Prostate gland (tissue), 2 donors: ENCODE measurements around the gene TMPRSS4.

Source experiments
- CTCF ChIP-seq, 4 experiments: fragments of 200-600 bp in 2 of 4; fragments of 450-650 bp in 2 of 4; sonication (generic) in 2 of 4; IDR thresholded peaks; 1 replicate in 3 of 4; 2 replicates in 1 of 4; pipeline ENCODE4 v1.5.1; 2016 to 2019; ENCODE audit warnings: antibody characterized with exemption in 4 of 4, mild to moderate bottlenecking in 2 of 4, moderate library complexity in 2 of 4
- POLR2A ChIP-seq: fragments of 450-650 bp; IDR thresholded peaks from one replicate; pipeline ENCODE4 v1.6.1; 2016; ENCODE audit warnings: antibody characterized with exemption, mild to moderate bottlenecking
- POLR2AphosphoS5 ChIP-seq: sonication (generic); formaldehyde crosslinking; IDR thresholded peaks from one replicate; pipeline ENCODE4 v1.6.1; 2017; ENCODE audit warnings: antibody characterized with exemption

- TF ChIP-seq CTCF (IDR thresholded peaks at IDR 0.05) = no peak
- no peak for TF ChIP-seq POLR2A
- no peak for TF ChIP-seq POLR2AphosphoS5
Measured at GRCh38 chr11:118049771-118050170, 27.1 kb upstream of the TMPRSS4 start.
